Measurements from ENCODE around the gene ZBTB18.

GRCh38 chr1:244087021-244087560 lies 36.0 kb downstream of the ZBTB18 start:
- TF ChIP-seq POLR2AphosphoS5 (IDR thresholded peaks at IDR 0.05; ENCODE audit: low read depth, low read length) (no peak), POLR2A (IDR thresholded peaks at IDR 0.05; ENCODE audit: low read depth, low read length) (no peak), TAF1 (IDR thresholded peaks at IDR 0.05; ENCODE audit: low read depth, low read length) (no peak), SPI1 (IDR thresholded peaks at IDR 0.05; ENCODE audit: low read depth, low read length) (no peak), POU2F2 (IDR thresholded peaks at IDR 0.05; ENCODE audit: low read depth, low read length) (no peak)

Data from GM12891 (cell line).